GM12878 (cell line): ENCODE data around the gene MYOM3. TPM values are rescaled to one million over a fixed set of nuclear protein-coding genes. Genes with fewer than 3 reads are reported as not detected.

ENCODE experiments used
- ATAC-seq: fragments of 200-7000 bp; cut with Tn5 transposase; 3 replicates; pipeline ENCODE4 v1.9.1; 2020; ENCODE audit warnings: mild to moderate bottlenecking, moderate library complexity
- BruUV-seq: library from RNA; stranded (reverse); fragments of 400-500 nt; replicated peaks from 2 replicates; lab custom pipeline; 2021; lab: Mats Ljungman, UMichigan
- CTCF ChIA-PET: fragments of 300-600 bp; sonication (Branson Sonifier 250); formaldehyde crosslinking; extraction: SDS; loops from one replicate; lab custom pipeline; 2021; ENCODE audit warnings: inconsistent platforms; lab: Yijun Ruan, JAX
- POLR2A ChIA-PET: fragments of 350-600 bp; formaldehyde crosslinking; extraction: SDS; loops from one replicate; lab custom pipeline; 2021; ENCODE audit warnings: inconsistent platforms; lab: Charles Lee
- RAD21 ChIA-PET: fragments of 300-600 bp; sonication (Branson Sonifier 250); formaldehyde crosslinking; loops from one replicate; lab custom pipeline; 2023; ENCODE audit warnings: antibody characterized with exemption; ENCODE audit not compliant: unreplicated experiment; lab: Charles Lee
- SMC1A ChIA-PET: fragments of 300-600 bp; sonication (Branson Sonifier 250); formaldehyde crosslinking; loops from one replicate; lab custom pipeline; 2023; ENCODE audit not compliant: unreplicated experiment, uncharacterized antibody; lab: Charles Lee
- DNase-seq: peaks from one replicate; pipeline ENCODE4 v3.0.0-alpha.2; 2011; ENCODE audit warnings: low read depth, low spot score
- FAIRE-seq: peaks from 3 replicates; lab custom pipeline; 2011; peaks lifted over from hg19 to GRCh38; lab: Jason Lieb, UNC
- H2AFZ ChIP-seq: 2 replicates; pipeline ENCODE4 v1.6.0; 2011; ENCODE audit warnings: low read depth, low read length, control low read depth; ENCODE audit not compliant: control insufficient read depth
- H3K27ac ChIP-seq: 2 replicates; pipeline ENCODE4 v1.5.1; 2011; ENCODE audit warnings: control low read depth; ENCODE audit not compliant: control insufficient read depth, insufficient read depth
- H3K27me3 ChIP-seq, 2 experiments: replicated peaks in 1 of 2; 2 replicates each; pipeline versions ENCODE4 v1.6.0 to v1.6.1; 2011; ENCODE audit warnings: low read length in 1 of 2; ENCODE audit not compliant: control insufficient read depth in 2 of 2, insufficient read depth in 2 of 2
- H3K36me3 ChIP-seq, 2 experiments: 2 replicates each; pipeline ENCODE4 v1.5.1; 2011; ENCODE audit warnings: low read length in 1 of 2; ENCODE audit not compliant: control insufficient read depth in 2 of 2, insufficient read depth in 2 of 2
- H3K4me1 ChIP-seq: 2 replicates; pipeline ENCODE4 v1.6.1; 2011; ENCODE audit warnings: mild to moderate bottlenecking, low read length, moderate library complexity, mixed read lengths; ENCODE audit not compliant: control insufficient read depth, insufficient read depth
- H3K4me2 ChIP-seq: 2 replicates; pipeline ENCODE4 v1.6.0; 2011; ENCODE audit warnings: control low read depth; ENCODE audit not compliant: control insufficient read depth, insufficient read depth
- H3K4me3 ChIP-seq: fragments of 200-600 bp; sonication (generic); 2 replicates; pipeline ENCODE4 v1.5.1; 2016
- H3K79me2 ChIP-seq: 2 replicates; pipeline ENCODE4 v1.6.0; 2011; ENCODE audit warnings: low read length; ENCODE audit not compliant: control insufficient read depth, insufficient read depth
- H3K9ac ChIP-seq: 2 replicates; pipeline ENCODE4 v1.8.0; 2011; ENCODE audit warnings: low read length, control low read depth, mixed read lengths; ENCODE audit not compliant: control insufficient read depth, insufficient read depth
- H3K9me3 ChIP-seq: replicated peaks from 3 replicates; pipeline ENCODE4 v1.5.1; 2011; ENCODE audit warnings: mild to moderate bottlenecking, low read length; ENCODE audit not compliant: control insufficient read depth, insufficient read depth
- H4K20me1 ChIP-seq: 2 replicates; pipeline ENCODE4 v1.6.0; 2011; ENCODE audit not compliant: control insufficient read depth, insufficient read depth
- BHLHE40 ChIP-seq, 2 experiments: fragments of 450-650 bp in 1 of 2; IDR thresholded peaks; 2 replicates each; pipeline ENCODE4 v1.6.1; 2011 to 2017; ENCODE audit warnings: low read depth in 2 of 2, borderline replicate concordance in 1 of 2, improper control_type of control experiment in 1 of 2, low read length in 1 of 2, mild to moderate bottlenecking in 1 of 2
- CBFB ChIP-seq: IDR thresholded peaks from 2 replicates; pipeline ENCODE4 v1.6.1; 2016; ENCODE audit warnings: antibody characterized with exemption, low read depth
- CEBPB ChIP-seq, 2 experiments: fragments of 150-350 bp in 1 of 2; IDR thresholded peaks; 2 replicates each; pipeline ENCODE4 v1.6.1; 2012 to 2014; ENCODE audit warnings: low read depth in 2 of 2, low read length in 2 of 2, borderline replicate concordance in 1 of 2, inconsistent platforms in 1 of 2
- FOS ChIP-seq: IDR thresholded peaks from 3 replicates; pipeline ENCODE4 v1.6.1; 2011; ENCODE audit warnings: borderline replicate concordance; ENCODE audit not compliant: insufficient read length; ENCODE audit errors: extremely low read depth
- GATAD2B ChIP-seq: fragments of 450-650 bp; conservative IDR thresholded peaks from 2 replicates; pipeline ENCODE4 v1.6.1; 2017; ENCODE audit warnings: low read depth, mild to moderate bottlenecking, moderate library complexity
- HDAC6 ChIP-seq: fragments of 200-600 bp; sonication (generic); IDR thresholded peaks from one replicate; pipeline ENCODE4 v1.8.0; 2017; ENCODE audit warnings: antibody characterized with exemption; ENCODE audit not compliant: unreplicated experiment
- KAT2A ChIP-seq: conservative IDR thresholded peaks from 2 replicates; pipeline ENCODE4 v1.6.1; 2011; ENCODE audit warnings: low read depth, low read length; ENCODE audit not compliant: control insufficient read depth
- KLF5 ChIP-seq: fragments of 450-650 bp; IDR thresholded peaks from 2 replicates; pipeline ENCODE4 v1.6.1; 2014; ENCODE audit warnings: mild to moderate bottlenecking; ENCODE audit not compliant: partially characterized antibody
- MEF2A ChIP-seq: IDR thresholded peaks from 2 replicates; pipeline ENCODE4 v1.6.1; 2011; ENCODE audit warnings: low read depth, mild to moderate bottlenecking, low read length, moderate library complexity; ENCODE audit not compliant: insufficient read depth
- MTA2 ChIP-seq: fragments of 450-650 bp; IDR thresholded peaks from 2 replicates; pipeline ENCODE4 v1.6.1; 2016; ENCODE audit warnings: low read depth, mild to moderate bottlenecking, moderate library complexity
- NFIC ChIP-seq: IDR thresholded peaks from 2 replicates; pipeline ENCODE4 v1.6.1; 2012; ENCODE audit warnings: low read depth, mild to moderate bottlenecking, inconsistent platforms, low read length, moderate library complexity
- NR2C1 ChIP-seq: fragments of 450-650 bp; IDR thresholded peaks from 2 replicates; pipeline ENCODE4 v1.6.1; 2017; ENCODE audit warnings: antibody characterized with exemption, mild to moderate bottlenecking, moderate library complexity
- RELA ChIP-seq: fragments of 450-650 bp; IDR thresholded peaks from 2 replicates; pipeline ENCODE4 v1.8.0; 2014; ENCODE audit warnings: borderline replicate concordance; ENCODE audit not compliant: partially characterized antibody
- RUNX3 ChIP-seq: IDR thresholded peaks from 2 replicates; pipeline ENCODE4 v1.6.1; 2012; ENCODE audit warnings: low read length, inconsistent platforms
- SMAD5 ChIP-seq: IDR thresholded peaks from 2 replicates; pipeline ENCODE4 v1.6.1; 2016; ENCODE audit warnings: antibody characterized with exemption, low read depth
- SPI1 ChIP-seq: IDR thresholded peaks from 2 replicates; pipeline ENCODE4 v1.6.1; 2011; ENCODE audit warnings: low read depth, mild to moderate bottlenecking, low read length, moderate library complexity, borderline replicate concordance; ENCODE audit not compliant: insufficient read depth
- STAT1 ChIP-seq: fragments of 450-650 bp; conservative IDR thresholded peaks from 2 replicates; pipeline ENCODE4 v1.6.1; 2014; ENCODE audit warnings: antibody characterized with exemption, mild to moderate bottlenecking
- TCF3 ChIP-seq: IDR thresholded peaks from 2 replicates; pipeline ENCODE4 v1.6.1; 2012; ENCODE audit warnings: low read depth, mild to moderate bottlenecking, low read length, borderline replicate concordance; ENCODE audit not compliant: insufficient read depth
- YBX1 ChIP-seq: fragments of 450-650 bp; IDR thresholded peaks from 2 replicates; pipeline ENCODE4 v1.6.1; 2016; ENCODE audit warnings: antibody characterized with exemption
- YY1 ChIP-seq: IDR thresholded peaks from 2 replicates; pipeline ENCODE4 v1.6.1; 2011; ENCODE audit warnings: low read depth, mild to moderate bottlenecking, low read length
- ZNF217 ChIP-seq: fragments of 450-650 bp; IDR thresholded peaks from 2 replicates; pipeline ENCODE4 v1.6.1; 2017; ENCODE audit warnings: antibody characterized with exemption, mild to moderate bottlenecking
- ZNF622 ChIP-seq: fragments of 450-650 bp; IDR thresholded peaks from 2 replicates; pipeline ENCODE4 v1.6.1; 2017; ENCODE audit warnings: mild to moderate bottlenecking, inconsistent platforms
- WGBS: methylation state at CpG from one replicate; pipeline ENCODE4 v1.1.6; 2016; ENCODE audit warnings: low lambda C conversion rate; ENCODE audit not compliant: insufficient replicate concordance, insufficient coverage; ENCODE audit errors: missing lambda C conversion rate; 5-methylcytosine and 5-hydroxymethylcytosine counted together
- in situ Hi-C: fragments of 300-500 bp; cut with MboI; formaldehyde crosslinking; loops from 9 replicates; pipeline ENCODE4 v1.14.3; 2018; ENCODE audit warnings: mixed read lengths
- intact Hi-C: fragments of 100-400 bp; cut with micrococcal nuclease; formaldehyde crosslinking; loops from one replicate; pipeline ENCODE4 v1.14.2; 2022; ENCODE audit not compliant: unreplicated experiment
- polyA plus RNA-seq, 11 experiments: library from polyadenylated mRNA; depleted of rRNA in 4 of 11; unstranded in 6 of 11; stranded (reverse) in 5 of 11; fragments of >200 nt; fragmentation: Nextera tagmentation in 4 of 11; fragmentation: Illumina TruSeq in 1 of 11; extraction: Ambion mirVana in 4 of 11; extraction: Trizol in 1 of 11; gene quantifications; 1 replicate in 1 of 11; 2 replicates in 10 of 11; pipeline versions ENCODE4 v1.2.1 to v1.2.3, GENCODE V29; 2011 to 2016; ENCODE audit warnings: inconsistent platforms in 2 of 11, missing spikeins in 2 of 11, low read depth in 1 of 11
- total RNA-seq, 4 experiments: library from RNA; depleted of rRNA in 3 of 4; stranded (reverse); fragments of >200 nt in 3 of 4; fragmentation: Illumina TruSeq in 1 of 4; extraction: Trizol in 1 of 4; gene quantifications; 2 replicates each; pipeline versions ENCODE4 v1.2.1 to v1.2.3, GENCODE V29; 2013 to 2021
- TF ChIP-seq, protein P1 (sequence below): fragments of 450-650 bp; IDR thresholded peaks from 2 replicates; pipeline ENCODE4 v1.6.1; 2016; ENCODE audit warnings: mild to moderate bottlenecking

Gene MYOM3
- total and polyA plus RNA-seq, 10 of the 15 experiments (the other 5 are each of a cell fraction or from before 2014, with no cell fraction given) = 0.06 TPM; not detected in 9

DNA sequence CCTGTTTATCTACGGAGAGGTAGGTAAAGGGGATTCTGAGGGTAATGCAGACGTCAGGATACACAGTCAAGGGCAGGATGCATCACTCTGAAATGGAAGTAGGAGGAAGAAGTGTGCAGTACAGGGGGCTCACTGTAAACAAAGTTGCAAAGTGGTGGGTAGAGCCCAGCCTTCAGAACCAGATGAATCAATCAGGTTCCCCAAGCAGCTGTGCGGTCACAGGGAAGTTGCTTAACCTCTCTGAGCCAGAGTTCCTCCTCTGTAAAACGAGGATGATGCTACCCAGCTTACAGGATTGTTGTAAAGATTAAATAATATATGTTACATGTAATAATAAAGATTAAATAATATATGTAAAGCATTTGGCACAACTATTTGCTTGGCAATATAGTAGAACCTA, 13.5 kb upstream of the MYOM3 start (continued):
- no peak for TF ChIP-seq STAT1
- TF ChIP-seq ZNF622 = no peak
- no peak for TF ChIP-seq ZNF217
- no peak for TF ChIP-seq TCF3

DNA sequence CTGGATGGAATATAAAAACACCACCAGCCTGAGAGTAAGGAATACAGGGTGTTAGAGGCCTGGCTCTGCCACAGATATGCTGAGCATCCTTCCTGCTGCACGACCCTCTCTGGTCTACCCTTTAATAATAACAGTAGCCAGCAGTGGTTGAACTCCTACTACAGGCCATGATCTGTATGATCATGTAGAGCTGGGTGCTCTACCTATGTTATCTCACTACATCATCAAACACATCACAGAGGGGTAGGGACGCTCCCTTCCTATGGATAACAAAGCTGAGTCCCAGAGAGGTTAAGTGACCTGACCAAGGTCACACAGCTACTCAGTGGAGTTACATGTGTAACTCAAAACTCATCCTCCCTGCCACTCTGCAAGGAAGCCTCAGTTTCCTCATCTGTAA, 13.0 kb upstream of the MYOM3 start:
- 47% methylated on average over 2 of the region's 2 CpGs for WGBS
- Histone ChIP-seq H3K9me3 (no peaks in the 10 kb centered on the region; the same call in 2 of the 3 replicates), H3K79me2 (no peaks in the 10 kb centered on the region), H3K27me3 (peaks cover 0 to under 1% of the 10 kb centered on the region in 2 experiments; a peak in 2 of 4 replicates), H3K4me1 (no peaks in the 10 kb centered on the region; the same call in 1 of the 2 replicates), H3K36me3 (no peaks in the 10 kb centered on the region), H3K4me2 (no peak overlapping the region), H4K20me1 (no peaks in the 10 kb centered on the region), H2AFZ (no peak overlapping the region), H3K4me3 (no peak overlapping the region), H3K27ac (no peak overlapping the region), H3K9ac (no peak overlapping the region)
- in situ Hi-C loops = loop anchor here (5.0 kb wide), 1 partner anchor 52 kb away; no protein-coding TSS in a partner anchor
- FAIRE-seq = no peak
- ChIA-PET SMC1A (no interaction called here), POLR2A (no interaction called here), CTCF (interaction anchor here (1.4 kb wide), 1 partner anchor 74 kb away, joined by 4 read pairs; no protein-coding TSS in a partner anchor), RAD21 (no interaction called here)
- no TSS peak for BruUV-seq
- intact Hi-C loops = no loop called here
- no peak for DNase-seq
- TF ChIP-seq ZNF217 (no peak), BHLHE40 (IDR thresholded peaks at IDR 0.05; ENCODE audit: borderline replicate concordance in 1 of 2, low read depth in 2 of 2, low read length in 1 of 2) (no peak), HDAC6 (no peak), MTA2 (no peak), SMAD5 (no peak), KLF5 (no peak), GATAD2B (no peak), YY1 (no peak), NR2C1 (no peak), CBFB (no peak), CEBPB (IDR thresholded peaks at IDR 0.05; ENCODE audit: borderline replicate concordance in 1 of 2, low read depth in 2 of 2, low read length in 2 of 2) (no peak), RUNX3 (no peak), NFIC (no peak), FOS (no peak), YBX1 (no peak), MEF2A (no peak), KAT2A (no peak), SPI1 (no peak), RELA (no peak)
- TF ChIP-seq, protein P1, sequence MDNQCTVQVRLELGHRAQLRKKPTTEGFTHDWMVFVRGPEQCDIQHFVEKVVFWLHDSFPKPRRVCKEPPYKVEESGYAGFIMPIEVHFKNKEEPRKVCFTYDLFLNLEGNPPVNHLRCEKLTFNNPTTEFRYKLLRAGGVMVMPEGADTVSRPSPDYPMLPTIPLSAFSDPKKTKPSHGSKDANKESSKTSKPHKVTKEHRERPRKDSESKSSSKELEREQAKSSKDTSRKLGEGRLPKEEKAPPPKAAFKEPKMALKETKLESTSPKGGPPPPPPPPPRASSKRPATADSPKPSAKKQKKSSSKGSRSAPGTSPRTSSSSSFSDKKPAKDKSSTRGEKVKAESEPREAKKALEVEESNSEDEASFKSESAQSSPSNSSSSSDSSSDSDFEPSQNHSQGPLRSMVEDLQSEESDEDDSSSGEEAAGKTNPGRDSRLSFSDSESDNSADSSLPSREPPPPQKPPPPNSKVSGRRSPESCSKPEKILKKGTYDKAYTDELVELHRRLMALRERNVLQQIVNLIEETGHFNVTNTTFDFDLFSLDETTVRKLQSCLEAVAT = no peak
- ATAC-seq = no peak
